A549 (cell line): ENCODE data around the gene GABRR3. TPM values are rescaled to one million over a fixed set of nuclear protein-coding genes. Genes with fewer than 3 reads are reported as not detected.

Source experiments
- ATAC-seq, 2 experiments: fragments of 200-7000 bp in 1 of 2; fragments of >200 bp in 1 of 2; cut with Nextera tagmentation in 1 of 2; cut with Tn5 transposase in 1 of 2; 3 replicates each; pipeline versions ENCODE4 v1.8.0 to v1.9.1; 2018 to 2020; ENCODE audit warnings: mild to moderate bottlenecking in 1 of 2, moderate library complexity in 1 of 2
- CTCF ChIA-PET: fragments of 300-600 bp; sonication (Branson Sonifier 250); formaldehyde crosslinking; extraction: SDS; loops from one replicate; lab custom pipeline; 2021; ENCODE audit warnings: antibody characterized with exemption, inconsistent platforms; lab: Yijun Ruan, JAX
- POLR2A ChIA-PET: fragments of 350-600 bp; formaldehyde crosslinking; extraction: SDS; loops from one replicate; lab custom pipeline; 2021; ENCODE audit warnings: antibody characterized with exemption, inconsistent platforms; lab: Yijun Ruan, JAX
- DNase-seq, 2 experiments: peaks; one replicate each; pipeline versions ENCODE4 v3.0.0 to v3.0.0-alpha.2; 2011 to 2016; ENCODE audit warnings: low read depth in 1 of 2, low spot score in 1 of 2
- FAIRE-seq: peaks from 2 replicates; lab custom pipeline; 2011; peaks lifted over from hg19 to GRCh38; lab: Jason Lieb, UNC
- H3K27ac ChIP-seq, 2 experiments: fragments of >200 bp; sonication (Bioruptor Twin); formaldehyde crosslinking; 3 replicates each; pipeline ENCODE4 v1.5.1; 2016 to 2017
- H3K4me1 ChIP-seq: fragments of >200 bp; sonication (Bioruptor Twin); formaldehyde crosslinking; 3 replicates; pipeline ENCODE4 v1.6.1; 2016
- H3K4me2 ChIP-seq: fragments of >200 bp; sonication (Bioruptor Twin); formaldehyde crosslinking; 3 replicates; pipeline ENCODE4 v1.6.1; 2016
- H3K4me3 ChIP-seq: fragments of >200 bp; sonication (Bioruptor Twin); formaldehyde crosslinking; 3 replicates; pipeline ENCODE4 v1.5.1; 2016
- H3K9me3 ChIP-seq: fragments of >200 bp; sonication (Bioruptor Twin); formaldehyde crosslinking; 3 replicates; pipeline ENCODE4 v1.6.1; 2016
- ATOH8 ChIP-seq: fragments of 250-450 bp; sonication (Bioruptor Pico); IDR thresholded peaks from 2 replicates; pipeline ENCODE4 v1.5.0; 2020; ENCODE audit warnings: low read depth, mild to moderate bottlenecking, moderate library complexity
- CBX8 ChIP-seq: fragments of 200-600 bp; sonication (generic); IDR thresholded peaks from 2 replicates; pipeline ENCODE4 v1.6.1; 2016
- CEBPB ChIP-seq, 2 experiments: fragments of >200 bp in 1 of 2; sonication (Bioruptor Twin) in 1 of 2; formaldehyde crosslinking in 1 of 2; IDR thresholded peaks; 2 replicates each; pipeline ENCODE4 v1.6.1; 2012 to 2016
- CHD4 ChIP-seq: fragments of 200-600 bp; sonication (generic); IDR thresholded peaks from 2 replicates; pipeline ENCODE4 v1.6.1; 2016; ENCODE audit warnings: antibody characterized with exemption, mild to moderate bottlenecking, borderline replicate concordance
- EHF ChIP-seq: fragments of 250-450 bp; sonication (Bioruptor Pico); IDR thresholded peaks from 2 replicates; pipeline ENCODE4 v1.5.0; 2020; ENCODE audit warnings: mild to moderate bottlenecking
- EHMT2 ChIP-seq: fragments of 200-600 bp; sonication (generic); IDR thresholded peaks from 2 replicates; pipeline ENCODE4 v1.6.1; 2016; ENCODE audit warnings: antibody characterized with exemption, low read depth, mild to moderate bottlenecking, moderate library complexity
- ELK1 ChIP-seq: fragments of 150-350 bp; IDR thresholded peaks from 2 replicates; pipeline ENCODE4 v1.6.1; 2014; ENCODE audit warnings: low read depth, mild to moderate bottlenecking, low read length
- FOSB ChIP-seq: fragments of 250-450 bp; sonication (Bioruptor Pico); IDR thresholded peaks from 2 replicates; pipeline ENCODE4 v1.5.0; 2020; ENCODE audit warnings: mild to moderate bottlenecking, moderate library complexity
- FOSL2 ChIP-seq, 2 experiments: fragments of 450-650 bp in 1 of 2; fragments of >200 bp in 1 of 2; sonication (Bioruptor Twin) in 1 of 2; formaldehyde crosslinking; IDR thresholded peaks; 2 replicates each; pipeline versions ENCODE4 v1.5.0 to v1.6.1; 2016 to 2020; ENCODE audit warnings: mild to moderate bottlenecking in 1 of 2, moderate library complexity in 1 of 2
- FOXS1 ChIP-seq: fragments of 250-450 bp; sonication (Bioruptor Pico); IDR thresholded peaks from 2 replicates; pipeline ENCODE4 v1.5.0; 2020; ENCODE audit warnings: mild to moderate bottlenecking, moderate library complexity
- HDAC2 ChIP-seq: fragments of 200-600 bp; sonication (generic); IDR thresholded peaks from 2 replicates; pipeline ENCODE4 v1.6.1; 2016
- JUN ChIP-seq, 2 experiments: fragments of >200 bp; sonication (Bioruptor Twin); formaldehyde crosslinking; IDR thresholded peaks; 2 replicates in 1 of 2; 3 replicates in 1 of 2; pipeline ENCODE4 v1.6.1; 2016 to 2017
- JUNB ChIP-seq: fragments of >200 bp; sonication (Bioruptor Twin); formaldehyde crosslinking; IDR thresholded peaks from 2 replicates; pipeline ENCODE4 v1.6.1; 2016
- MAFK ChIP-seq: fragments of 450-650 bp; IDR thresholded peaks from 2 replicates; pipeline ENCODE4 v1.6.1; 2014; ENCODE audit not compliant: partially characterized antibody
- MAZ ChIP-seq: fragments of 150-350 bp; IDR thresholded peaks from 2 replicates; pipeline ENCODE4 v1.6.1; 2014; ENCODE audit warnings: antibody characterized with exemption, low read depth, low read length, borderline replicate concordance
- MYC ChIP-seq: IDR thresholded peaks from 2 replicates; pipeline ENCODE4 v1.6.1; 2012; ENCODE audit warnings: mild to moderate bottlenecking, inconsistent platforms, low read length, improper control_type of control experiment, borderline replicate concordance
- NR3C1 ChIP-seq: fragments of >200 bp; sonication (Bioruptor Twin); formaldehyde crosslinking; IDR thresholded peaks from 3 replicates; pipeline ENCODE4 v1.6.1; 2017
- PBX3 ChIP-seq: IDR thresholded peaks from 2 replicates; pipeline ENCODE4 v1.6.1; 2012
- RCOR1 ChIP-seq: fragments of 150-350 bp; IDR thresholded peaks from 2 replicates; pipeline ENCODE4 v1.6.1; 2014; ENCODE audit warnings: antibody characterized with exemption, low read length, low read depth
- RFX5 ChIP-seq: fragments of 450-650 bp; IDR thresholded peaks from 2 replicates; pipeline ENCODE4 v1.7.1; 2014; ENCODE audit warnings: antibody characterized with exemption, mild to moderate bottlenecking, moderate library complexity
- RNF2 ChIP-seq: fragments of 200-600 bp; sonication (generic); IDR thresholded peaks from 2 replicates; pipeline ENCODE4 v1.6.1; 2016; ENCODE audit warnings: low read depth, mild to moderate bottlenecking, antibody characterized with exemption, moderate library complexity, borderline replicate concordance
- SREBF2 ChIP-seq: fragments of 450-650 bp; IDR thresholded peaks from 2 replicates; pipeline ENCODE4 v1.6.1; 2014; ENCODE audit warnings: mild to moderate bottlenecking, moderate library complexity
- USF2 ChIP-seq: fragments of 450-650 bp; IDR thresholded peaks from 2 replicates; pipeline ENCODE4 v1.6.1; 2014; ENCODE audit warnings: antibody characterized with exemption
- ZC3H11A ChIP-seq: fragments of 450-650 bp; IDR thresholded peaks from 2 replicates; pipeline ENCODE4 v1.6.1; 2014; ENCODE audit warnings: antibody characterized with exemption, mild to moderate bottlenecking
- WGBS: methylation state at CpG from one replicate; pipeline ENCODE4 v1.1.6; 2017; ENCODE audit errors: missing lambda C conversion rate; 5-methylcytosine and 5-hydroxymethylcytosine counted together
- polyA plus RNA-seq, 4 experiments: library from polyadenylated mRNA; depleted of rRNA in 3 of 4; stranded (reverse); fragments of >200 nt; fragmentation: RNase III in 1 of 4; extraction: RNeasy Plus Mini Kit Qiagen cat#74134 plus additional on column Dnase treatment in 1 of 4; gene quantifications; 2 replicates in 3 of 4; 3 replicates in 1 of 4; pipeline ENCODE4 v1.2.3, GENCODE V29; 2011 to 2017
- TF ChIP-seq, protein P1 (sequence below): IDR thresholded peaks from 2 replicates; pipeline ENCODE4 v1.6.1; 2012

Gene GABRR3
- polyA plus RNA-seq, 2 of the 4 experiments (the other 2 are of a cell fraction) = not detected

- ATAC-seq = no peak
- H3K4me1 ChIP-seq = no peaks in the 10 kb centered on the region
- DNase-seq = no peak
- no peak overlapping the region for H3K4me2 ChIP-seq
- no peaks in the 10 kb centered on the region for H3K9me3 ChIP-seq
- WGBS = 53% methylated on average over 2 of the region's 2 CpGs
- no peak for FAIRE-seq
- ChIA-PET CTCF (interaction anchor here (1.2 kb wide), 1 partner anchor 18 kb away, joined by 3 read pairs; no protein-coding TSS in a partner anchor), POLR2A (no interaction called here)
- TF ChIP-seq HDAC2 (no peak), CEBPB (IDR thresholded peaks at IDR 0.05) (no peak), FOXS1 (CRISPR knock-in tag) (no peak), NR3C1 (no peak), EHMT2 (no peak), RFX5 (no peak), FOSB (CRISPR knock-in tag) (no peak), ATOH8 (CRISPR knock-in tag) (no peak), EHF (CRISPR knock-in tag) (no peak), RCOR1 (no peak), PBX3 (no peak), MYC (no peak), SREBF2 (no peak), MAFK (no peak), FOSL2 (IDR thresholded peaks at IDR 0.05) (no peak), FOSL2 (CRISPR knock-in tag; IDR thresholded peaks at IDR 0.05) (no peak), ELK1 (no peak), JUNB (no peak), RNF2 (no peak)
- H3K4me3 ChIP-seq = no peak overlapping the region
- no peak overlapping the region for H3K27ac ChIP-seq
These were observed 29.7 kb downstream of the GABRR3 start for GRCh38 chr3:98005438-98005837.

DNA sequence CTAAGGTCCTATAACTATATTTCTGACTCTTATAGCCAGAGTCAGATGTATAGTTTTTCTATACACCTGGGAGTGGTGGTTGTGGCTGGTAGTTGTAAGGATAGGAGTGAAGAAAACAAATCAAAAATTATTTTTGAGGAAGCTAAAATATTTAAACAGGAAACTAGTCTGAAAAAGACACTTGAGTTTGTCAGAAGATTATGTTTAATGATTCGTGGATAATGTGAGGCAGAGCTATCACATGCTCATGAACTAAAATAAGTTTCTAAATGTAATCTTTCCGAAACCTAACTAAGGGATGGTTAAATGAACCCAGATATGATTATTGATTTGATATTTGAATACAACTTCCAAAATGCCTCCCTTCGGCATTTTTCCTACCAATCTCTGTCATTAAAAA, 30.4 kb downstream of the GABRR3 start:
- FAIRE-seq (no peak), ATAC-seq (no peak), DNase-seq (no peak)
- ChIA-PET POLR2A (no interaction called here), CTCF (interaction anchor here (0.6 to 1.0 kb wide), 2 partner anchors 18 to 365 kb away, joined by 3 to 5 read pairs; no protein-coding TSS in a partner anchor)
- Histone ChIP-seq H3K27ac (no peak overlapping the region), H3K4me3 (no peak overlapping the region), H3K4me2 (no peak overlapping the region), H3K9me3 (no peaks in the 10 kb centered on the region), H3K4me1 (no peaks in the 10 kb centered on the region)
- TF ChIP-seq MAZ (no peak), JUN (IDR thresholded peaks at IDR 0.05) (no peak), MYC (no peak)
- TF ChIP-seq, protein P1, sequence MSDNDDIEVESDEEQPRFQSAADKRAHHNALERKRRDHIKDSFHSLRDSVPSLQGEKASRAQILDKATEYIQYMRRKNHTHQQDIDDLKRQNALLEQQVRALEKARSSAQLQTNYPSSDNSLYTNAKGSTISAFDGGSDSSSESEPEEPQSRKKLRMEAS = no peak
- 72% methylated on average over 3 of the region's 3 CpGs for WGBS

DNA sequence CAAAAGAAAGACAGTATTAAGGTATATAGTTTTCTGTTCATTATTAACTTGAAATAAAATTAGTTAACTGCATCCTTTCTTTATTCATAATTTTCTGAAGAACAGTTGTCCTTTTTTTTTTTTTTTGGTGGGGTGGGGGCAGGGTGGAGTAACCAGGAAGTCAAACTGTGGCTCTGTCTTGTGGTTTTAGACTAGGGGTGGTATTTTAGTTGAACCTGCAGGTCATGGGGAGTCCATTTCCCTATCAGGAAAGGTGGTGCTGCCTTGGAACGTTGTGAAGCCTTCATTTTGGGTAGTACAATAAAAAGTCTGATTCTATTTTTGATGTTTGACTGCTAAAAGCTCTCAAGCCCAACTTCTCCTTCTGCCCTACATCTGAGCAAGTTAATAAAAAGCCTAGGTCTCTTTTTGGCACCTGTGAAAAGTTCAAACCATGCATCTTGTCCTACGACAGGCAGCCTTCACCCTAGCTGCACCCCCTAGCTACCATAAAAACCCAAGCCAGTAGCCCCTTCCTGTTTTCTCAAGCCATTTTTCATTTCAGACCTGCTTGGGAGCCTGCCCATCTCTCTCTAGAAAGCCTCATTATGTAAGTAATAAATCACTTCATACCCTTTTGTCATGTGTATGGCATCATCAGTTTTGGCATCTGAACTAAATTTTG, 31.7 kb downstream of the GABRR3 start:
- FAIRE-seq (no peak), ATAC-seq (no peak), DNase-seq (no peak)
- Histone ChIP-seq H3K4me1 (no peaks in the 10 kb centered on the region), H3K4me3 (no peak overlapping the region), H3K9me3 (no peaks in the 10 kb centered on the region), H3K4me2 (no peak overlapping the region), H3K27ac (no peak overlapping the region)
- 48% methylated on average over 2 of the region's 2 CpGs for WGBS
- ChIA-PET CTCF (interaction anchor here (1.0 to 1.4 kb wide), 2 partner anchors 11 to 20 kb away, joined by 4 to 5 read pairs; no protein-coding TSS in a partner anchor), POLR2A (no interaction called here)
- TF ChIP-seq USF2 = no peak
- no peak for TF ChIP-seq JUNB
- no peak for TF ChIP-seq FOSB (CRISPR knock-in tag)
- no peak for TF ChIP-seq CHD4
- no peak for TF ChIP-seq ATOH8 (CRISPR knock-in tag)
- no peak for TF ChIP-seq CBX8
- no peak for TF ChIP-seq RFX5
- no peak for TF ChIP-seq ZC3H11A
